Renal cortex interstitium (tissue), 11 donors: ENCODE measurements around the gene CRACR2B. TPM values are rescaled to one million over a fixed set of nuclear protein-coding genes. Genes with fewer than 3 reads are reported as not detected.

Experiments used
- DNase-seq, 11 donors: peaks; one replicate each; pipeline ENCODE4 v3.0.0-alpha.2; 2013; ENCODE audit warnings: low read depth in 9 of 11, low spot score in 4 of 11; ENCODE audit errors: extremely low read depth in 1 of 11
- polyA plus RNA-seq, 3 donors: library from polyadenylated mRNA; unstranded; fragments of 120-200 nt; gene quantifications; one replicate each; pipeline ENCODE4 v1.2.1, GENCODE V29; 2013; ENCODE audit not compliant: insufficient read length in 3 of 3

Gene CRACR2B
- polyA plus RNA-seq, 3 donors: 10.3 to 19.4 (median 16.2) TPM

DNA sequence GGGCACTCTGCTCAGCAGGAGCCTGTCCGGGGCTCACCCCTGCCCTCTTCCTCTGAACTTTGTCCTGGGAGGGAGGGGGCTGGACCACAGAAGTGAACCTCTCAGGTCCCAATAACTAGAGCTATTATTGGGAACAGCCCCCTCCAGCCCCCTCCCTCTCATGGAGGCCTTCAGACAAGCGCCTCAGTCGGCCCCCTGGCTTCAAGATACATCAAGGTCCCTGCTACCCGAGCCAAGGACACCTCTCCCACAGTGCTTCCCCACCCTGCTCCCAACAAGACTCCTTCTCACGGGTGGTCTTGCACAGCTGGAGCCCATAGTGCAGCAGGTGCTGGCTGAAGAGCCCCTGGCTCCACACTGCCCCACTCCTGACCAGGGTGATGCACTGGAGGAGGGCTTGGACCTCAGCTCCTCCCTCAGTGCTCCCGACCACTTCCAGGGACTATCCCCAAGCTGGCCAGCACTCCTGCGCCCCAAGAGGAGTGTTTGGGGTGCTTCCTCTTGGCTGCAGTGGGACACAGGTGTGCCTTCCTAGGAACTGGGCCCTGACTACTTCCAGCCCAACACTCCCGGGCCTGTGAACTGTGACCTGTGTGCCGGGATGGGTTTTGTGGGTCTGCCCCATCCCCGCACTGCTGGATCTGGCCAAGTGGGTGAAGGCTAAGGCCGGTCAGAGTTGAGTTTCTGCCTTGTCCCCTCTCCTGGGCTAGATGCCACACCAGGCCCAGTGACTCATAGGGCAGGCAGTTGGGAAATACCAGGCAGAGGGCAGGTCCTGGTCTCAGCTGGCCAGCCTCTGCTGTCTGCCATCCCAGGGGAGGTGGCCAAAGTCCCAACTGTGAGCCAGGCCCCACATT is 6.8 kb upstream of the CRACR2B start:
- no peak for DNase-seq

DNA sequence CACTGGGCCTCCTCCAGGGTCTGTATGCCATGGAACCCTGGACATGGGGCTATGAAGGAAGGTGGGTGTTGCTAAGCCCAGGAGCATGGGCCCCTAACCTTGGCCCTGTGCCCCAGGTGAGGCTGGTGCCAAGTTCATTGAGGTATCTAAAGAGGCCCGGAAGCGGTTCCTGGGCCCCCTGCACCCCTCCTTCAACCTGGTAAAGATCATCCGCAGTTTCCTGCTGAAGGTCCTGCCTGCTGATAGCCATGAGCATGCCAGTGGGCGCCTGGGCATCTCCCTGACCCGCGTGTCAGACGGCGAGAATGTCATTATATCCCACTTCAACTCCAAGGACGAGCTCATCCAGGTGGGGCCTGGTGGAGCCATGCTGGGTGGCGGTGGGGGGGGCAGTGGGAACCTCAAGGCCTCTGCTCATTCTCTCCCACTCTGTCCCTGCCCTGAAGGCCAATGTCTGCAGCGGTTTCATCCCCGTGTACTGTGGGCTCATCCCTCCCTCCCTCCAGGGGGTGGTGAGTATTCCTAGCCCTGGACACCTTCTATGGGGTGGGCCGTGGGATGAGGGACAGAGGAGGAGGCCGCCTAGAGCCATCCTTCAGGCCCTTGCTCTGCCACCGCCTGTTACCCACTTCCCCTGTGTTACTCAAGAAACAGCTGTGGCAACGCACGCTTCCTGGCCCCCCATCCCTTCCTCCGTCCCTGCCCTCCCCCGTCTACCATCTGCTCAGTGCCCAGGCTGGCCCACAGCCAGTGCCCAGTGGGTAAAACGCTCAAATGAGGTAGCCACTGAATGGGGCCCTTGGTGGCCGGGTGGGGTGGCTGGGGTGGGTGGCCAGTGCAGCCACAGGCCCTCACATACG is 6.0 kb upstream of the CRACR2B start:
- DNase-seq: no peak

GRCh38 chr11:823441-824291 is 4.1 kb upstream of the CRACR2B start:
- DNase-seq: no peak

DNA sequence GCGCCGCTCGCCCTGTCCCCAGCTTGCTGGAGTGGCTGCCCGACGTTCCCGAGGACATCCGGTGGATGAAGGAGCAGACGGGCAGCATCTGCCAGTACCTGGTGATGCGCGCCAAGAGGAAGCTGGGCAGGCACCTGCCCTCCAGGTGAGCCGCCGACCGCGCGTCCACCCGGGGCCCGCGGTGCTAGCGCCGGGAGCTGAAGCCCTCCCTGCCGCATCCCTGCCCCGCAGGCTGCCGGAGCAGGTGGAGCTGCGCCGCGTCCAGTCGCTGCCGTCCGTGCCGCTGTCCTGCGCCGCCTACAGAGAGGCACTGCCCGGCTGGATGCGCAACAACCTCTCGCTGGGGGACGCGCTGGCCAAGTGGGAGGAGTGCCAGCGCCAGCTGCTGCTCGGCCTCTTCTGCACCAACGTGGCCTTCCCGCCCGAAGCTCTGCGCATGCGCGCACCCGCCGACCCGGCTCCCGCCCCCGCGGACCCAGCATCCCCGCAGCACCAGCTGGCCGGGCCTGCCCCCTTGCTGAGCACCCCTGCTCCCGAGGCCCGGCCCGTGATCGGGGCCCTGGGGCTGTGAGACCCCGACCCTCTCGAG is 3.3 kb upstream of the CRACR2B start:
- DNase-seq: no peak

DNA sequence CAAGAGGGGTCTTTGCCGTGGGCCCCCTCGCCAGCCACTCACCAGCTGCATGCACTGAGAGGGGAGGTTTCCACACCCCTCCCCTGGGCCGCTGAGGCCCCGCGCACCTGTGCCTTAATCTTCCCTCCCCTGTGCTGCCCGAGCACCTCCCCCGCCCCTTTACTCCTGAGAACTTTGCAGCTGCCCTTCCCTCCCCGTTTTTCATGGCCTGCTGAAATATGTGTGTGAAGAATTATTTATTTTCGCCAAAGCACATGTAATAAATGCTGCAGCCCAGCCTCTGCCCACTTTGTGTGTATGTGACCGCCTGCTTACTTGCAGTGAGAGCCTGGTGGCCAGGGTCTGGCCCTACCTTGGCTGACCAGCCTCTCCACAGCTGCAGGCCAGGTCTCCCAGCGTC is 2.8 kb upstream of the CRACR2B start:
- no peak for DNase-seq

DNA sequence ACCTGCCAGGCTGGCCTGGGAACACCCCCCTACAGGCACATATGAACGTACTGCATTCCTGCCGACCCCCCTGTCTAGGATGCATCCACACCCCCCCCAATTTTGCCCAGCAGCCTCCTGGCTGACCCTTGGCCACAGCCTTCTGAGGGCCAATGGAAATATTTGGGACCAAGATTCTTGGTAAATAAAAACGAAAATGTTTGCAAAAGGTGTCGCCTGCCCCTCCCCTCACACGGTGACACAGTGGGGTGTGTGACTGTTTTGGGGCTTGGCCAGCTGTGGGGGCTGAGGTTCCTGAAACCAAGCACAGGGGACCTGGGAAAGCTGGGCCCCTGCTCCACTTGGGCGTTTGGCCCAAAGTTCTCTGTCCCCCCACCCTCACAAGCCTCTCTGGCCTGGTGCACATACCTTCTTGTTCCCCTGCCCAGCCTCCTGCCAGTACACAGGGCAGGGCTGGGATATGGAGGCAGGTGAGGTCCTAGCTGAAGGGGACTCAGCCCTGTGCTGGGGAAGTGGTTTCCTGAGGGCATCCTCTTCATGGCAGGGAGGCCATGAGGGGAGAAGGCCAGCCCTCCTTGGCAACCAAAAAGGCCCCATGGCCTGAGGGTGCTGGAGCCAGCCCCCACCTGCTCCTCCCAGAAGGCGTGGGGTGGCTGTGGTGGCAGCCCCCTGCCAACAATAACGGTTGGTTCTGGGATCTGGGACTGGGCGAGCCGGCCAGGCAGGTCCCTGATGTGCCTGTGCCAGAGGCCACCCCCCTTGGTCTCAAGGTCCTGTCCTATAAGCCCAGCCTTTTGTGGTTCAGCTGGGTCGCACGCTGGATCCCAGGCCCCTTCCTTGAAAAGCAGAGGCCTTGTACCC is 2.1 kb upstream of the CRACR2B start:
- no peak for DNase-seq

DNA sequence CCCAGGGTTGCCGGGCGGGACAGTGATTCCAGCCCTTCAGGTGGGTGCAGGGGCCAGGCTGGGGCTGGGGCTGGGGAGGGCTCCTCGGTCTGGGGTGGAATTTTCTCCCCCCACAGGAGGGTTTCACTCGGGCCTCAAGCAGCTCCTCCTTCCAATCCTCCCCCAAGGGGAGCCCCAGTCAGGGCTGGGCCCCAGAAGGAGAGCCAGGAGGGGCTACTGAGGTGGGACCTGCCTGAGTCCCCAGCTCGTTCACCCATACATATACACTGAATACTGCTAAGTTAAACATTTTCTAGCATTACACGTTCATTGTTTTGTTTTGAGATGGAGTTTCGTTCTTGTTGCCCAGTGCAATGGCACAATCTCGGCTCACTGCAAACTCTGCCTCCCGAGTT is 1.5 kb upstream of the CRACR2B start:
- DNase-seq: no peak

DNA sequence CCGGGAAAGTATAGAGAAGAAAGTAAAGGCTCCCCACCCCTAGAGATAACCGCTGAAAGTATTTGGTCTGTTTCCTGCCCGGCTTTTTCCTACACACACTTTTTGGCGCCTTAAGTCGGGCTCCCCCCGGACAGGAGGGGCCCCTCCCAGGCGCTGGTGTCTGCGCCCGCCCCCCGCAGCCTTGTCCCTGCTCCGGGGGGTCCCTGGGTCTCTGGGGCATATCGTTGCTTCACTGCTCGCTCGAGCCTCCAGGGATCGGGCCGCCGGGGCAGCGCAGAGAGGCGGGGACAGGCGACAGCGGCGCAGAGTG is 928 bp upstream of the CRACR2B start:
- DNase-seq: no peak

- no peak for DNase-seq
Observed at GRCh38 chr11:827146-827896, 398 bp upstream of the CRACR2B start.

DNA sequence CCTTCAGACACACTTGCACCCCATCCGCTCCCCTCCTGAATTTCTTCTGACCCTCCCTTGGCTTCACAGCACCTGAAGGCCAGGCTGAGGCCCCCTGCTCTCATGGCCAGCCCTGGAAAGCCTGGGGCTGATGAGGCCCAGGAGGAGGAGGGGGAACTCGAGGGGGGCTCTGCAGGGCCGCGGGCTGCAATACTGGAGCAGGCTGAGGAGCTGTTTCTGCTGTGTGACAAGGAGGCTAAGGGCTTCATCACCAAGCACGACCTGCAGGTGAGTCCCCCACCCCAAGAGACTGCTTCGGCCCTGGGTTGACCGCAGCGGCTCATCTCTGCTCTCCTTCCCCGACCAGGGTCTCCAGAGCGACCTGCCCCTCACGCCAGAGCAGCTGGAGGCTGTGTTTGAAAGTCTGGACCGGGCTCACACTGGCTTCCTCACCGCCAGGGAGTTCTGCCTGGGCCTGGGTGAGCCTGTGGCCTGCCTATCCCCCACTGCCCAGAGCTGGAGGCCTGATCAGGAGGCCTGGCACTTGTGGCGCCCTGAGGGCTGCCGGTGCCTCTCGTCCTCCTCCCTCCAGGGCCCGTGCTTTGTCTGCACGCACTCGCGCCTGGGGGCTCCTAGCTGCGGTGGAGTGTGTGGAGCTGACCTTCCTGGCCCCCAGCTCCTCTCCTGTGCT is 922 bp downstream of the CRACR2B start:
- DNase-seq: no peak

- no peak for DNase-seq
Observed at GRCh38 chr11:829176-829846, 1.6 kb downstream of the CRACR2B start.

GRCh38 chr11:829847-830294 is 2.2 kb downstream of the CRACR2B start:
- no peak for DNase-seq

DNA sequence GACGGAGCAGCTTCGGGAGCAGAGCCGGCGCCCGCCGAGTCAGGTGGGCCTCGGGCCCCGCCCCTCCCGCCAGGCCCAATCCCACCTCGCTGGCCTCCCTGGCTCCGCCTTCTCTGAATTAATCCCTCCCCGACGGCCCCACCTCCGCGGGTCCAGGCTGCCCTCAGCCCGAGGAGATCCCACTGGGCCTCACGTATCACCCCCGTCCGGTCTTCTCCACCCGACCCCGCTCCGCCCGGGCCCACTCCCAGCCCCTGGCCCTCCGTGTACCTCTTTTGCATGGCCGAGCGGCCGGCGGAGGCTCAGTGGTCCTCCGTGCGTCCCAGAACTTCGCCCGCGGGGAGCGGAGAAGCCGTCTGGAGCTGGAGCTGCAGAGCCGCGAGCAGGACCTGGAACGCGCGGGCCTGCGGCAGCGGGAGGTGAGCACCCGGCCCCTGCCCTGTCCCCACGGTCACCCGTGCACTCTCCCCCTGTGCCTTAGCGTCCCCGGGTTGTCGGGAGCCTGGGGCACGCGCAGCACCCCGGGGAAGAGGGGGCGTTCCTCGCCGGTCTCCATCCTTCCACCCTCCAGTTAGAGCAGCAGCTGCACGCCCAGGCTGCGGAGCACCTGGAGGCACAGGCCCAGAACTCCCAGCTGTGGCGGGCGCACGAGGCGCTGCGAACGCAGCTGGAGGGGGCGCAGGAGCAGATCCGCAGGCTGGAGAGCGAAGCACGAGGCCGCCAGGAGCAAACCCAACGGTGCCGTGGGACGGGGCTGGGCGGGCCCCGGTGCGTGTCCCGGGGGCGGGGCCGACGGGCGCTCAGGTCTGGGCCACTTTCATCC is 2.8 kb downstream of the CRACR2B start:
- no peak for DNase-seq

DNA sequence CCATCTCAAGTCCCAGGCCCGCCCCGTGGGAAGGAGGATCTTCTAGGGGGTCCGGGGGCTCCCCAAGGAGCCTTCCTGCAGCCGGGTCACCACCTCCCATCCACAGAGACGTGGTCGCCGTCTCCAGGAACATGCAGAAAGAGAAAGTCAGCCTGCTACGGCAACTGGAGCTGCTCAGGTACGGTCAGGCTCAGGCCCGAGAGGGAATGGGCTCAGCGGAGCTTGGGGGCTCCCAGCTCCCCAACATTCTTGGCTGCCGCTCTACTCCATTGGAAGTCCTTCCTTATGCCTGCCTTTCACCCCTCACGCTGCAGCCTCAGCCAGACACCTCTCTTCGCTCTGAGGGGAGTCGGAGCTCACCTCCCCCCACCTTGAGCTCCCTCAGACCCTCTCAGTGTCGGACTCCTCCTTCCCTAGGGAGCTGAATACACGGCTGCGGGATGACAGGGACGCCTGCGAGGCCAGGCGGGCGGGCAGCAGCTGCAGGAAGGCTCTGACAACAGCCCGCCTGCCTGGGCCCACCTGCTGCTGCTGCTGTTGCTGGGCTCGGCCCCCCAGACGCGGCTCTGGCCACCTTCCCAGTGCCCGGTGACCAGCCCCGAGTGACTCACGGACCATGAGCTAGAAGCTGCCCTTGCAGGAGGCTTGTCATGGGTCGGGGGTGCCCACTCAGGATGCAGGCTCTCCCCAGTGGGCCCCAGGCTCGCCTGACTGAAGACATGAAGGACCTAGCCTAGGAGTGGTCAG is 3.6 kb downstream of the CRACR2B start:
- no peak for DNase-seq

GRCh38 chr11:831961-832528 is 4.3 kb downstream of the CRACR2B start:
- DNase-seq: no peak
